HFF-Myc (cell line): ENCODE results near the gene CAPN12.
"Not testable (repeated sequence)": the region's sequence is repeated elsewhere in the genome, so short reads cannot be mapped to it uniquely, and the experiment has no call there.

Experiments used
- DNase-seq: peaks from one replicate; pipeline ENCODE4 v3.0.0-alpha.2; 2011; ENCODE audit warnings: low read depth; ENCODE audit errors: extremely low read depth
- H3K4me3 ChIP-seq: replicated peaks from 2 replicates; pipeline ENCODE4 v1.5.1; 2011; ENCODE audit warnings: low read depth, mild to moderate bottlenecking, control low read depth, low read length
- TF ChIP-seq, protein P1 (sequence below): IDR thresholded peaks from 2 replicates; pipeline ENCODE4 v1.5.1; 2012; ENCODE audit warnings: mild to moderate bottlenecking, low read depth, low read length, control low read depth; ENCODE audit errors: missing control alignments

Gene CAPN12

DNA sequence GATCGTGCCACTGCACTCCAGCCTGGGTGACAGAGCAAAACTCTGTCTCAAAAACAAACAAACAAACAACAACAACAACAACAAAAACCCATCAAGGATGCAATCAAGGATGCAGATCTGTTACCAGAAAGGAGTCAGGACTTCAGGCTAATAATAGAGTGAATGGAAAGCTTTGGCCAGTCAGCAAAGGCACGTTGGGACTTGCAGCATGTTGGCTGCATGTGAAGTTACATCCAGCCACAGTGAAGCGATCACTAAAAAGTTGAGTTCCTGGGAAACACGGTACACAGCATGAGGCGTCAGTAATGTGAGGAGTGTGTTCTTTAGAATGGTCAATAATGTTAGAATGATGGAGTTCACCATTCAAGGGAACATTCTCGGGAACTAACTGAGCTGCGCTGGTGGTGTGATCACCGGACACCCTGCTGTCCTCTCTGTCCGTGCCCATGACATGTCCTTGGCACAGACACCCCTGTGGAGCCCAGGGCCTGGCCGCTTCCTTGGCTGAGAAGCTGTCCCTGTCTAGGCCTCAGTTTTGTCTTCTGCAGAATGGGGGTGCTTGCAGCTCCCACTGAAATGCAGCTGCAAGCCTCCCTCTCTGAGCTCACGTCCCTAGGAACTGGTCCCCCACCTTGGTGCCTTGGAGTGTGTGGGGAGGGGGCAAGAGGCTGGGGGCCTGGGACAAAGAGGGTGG lies 42.4 kb upstream of the CAPN12 start:
- TF ChIP-seq, protein P1, sequence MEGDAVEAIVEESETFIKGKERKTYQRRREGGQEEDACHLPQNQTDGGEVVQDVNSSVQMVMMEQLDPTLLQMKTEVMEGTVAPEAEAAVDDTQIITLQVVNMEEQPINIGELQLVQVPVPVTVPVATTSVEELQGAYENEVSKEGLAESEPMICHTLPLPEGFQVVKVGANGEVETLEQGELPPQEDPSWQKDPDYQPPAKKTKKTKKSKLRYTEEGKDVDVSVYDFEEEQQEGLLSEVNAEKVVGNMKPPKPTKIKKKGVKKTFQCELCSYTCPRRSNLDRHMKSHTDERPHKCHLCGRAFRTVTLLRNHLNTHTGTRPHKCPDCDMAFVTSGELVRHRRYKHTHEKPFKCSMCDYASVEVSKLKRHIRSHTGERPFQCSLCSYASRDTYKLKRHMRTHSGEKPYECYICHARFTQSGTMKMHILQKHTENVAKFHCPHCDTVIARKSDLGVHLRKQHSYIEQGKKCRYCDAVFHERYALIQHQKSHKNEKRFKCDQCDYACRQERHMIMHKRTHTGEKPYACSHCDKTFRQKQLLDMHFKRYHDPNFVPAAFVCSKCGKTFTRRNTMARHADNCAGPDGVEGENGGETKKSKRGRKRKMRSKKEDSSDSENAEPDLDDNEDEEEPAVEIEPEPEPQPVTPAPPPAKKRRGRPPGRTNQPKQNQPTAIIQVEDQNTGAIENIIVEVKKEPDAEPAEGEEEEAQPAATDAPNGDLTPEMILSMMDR: no peak
- no peak overlapping the region for H3K4me3 ChIP-seq
- DNase-seq: no peak

DNA sequence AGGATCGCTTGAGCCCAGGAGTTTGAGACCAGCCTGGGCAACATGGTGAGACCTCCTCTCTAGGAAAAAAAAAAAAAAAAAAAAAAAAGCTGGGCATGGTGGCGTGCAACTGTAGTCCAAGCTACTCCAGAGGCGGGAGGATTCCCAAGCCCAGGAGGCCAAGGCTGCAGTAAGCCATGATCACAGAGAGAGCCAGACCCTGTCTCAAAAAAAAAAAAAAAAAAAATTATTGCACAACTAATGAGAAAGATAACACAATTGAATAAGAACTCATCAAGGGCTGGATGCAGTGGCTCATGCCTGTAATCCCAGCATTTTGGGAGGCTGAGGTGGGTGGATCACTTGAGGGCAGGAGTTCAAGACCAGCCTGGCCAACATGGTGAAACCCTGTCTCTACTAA lies 41.8 kb upstream of the CAPN12 start:
- not testable (repeated sequence) for DNase-seq, H3K4me3 ChIP-seq

DNA sequence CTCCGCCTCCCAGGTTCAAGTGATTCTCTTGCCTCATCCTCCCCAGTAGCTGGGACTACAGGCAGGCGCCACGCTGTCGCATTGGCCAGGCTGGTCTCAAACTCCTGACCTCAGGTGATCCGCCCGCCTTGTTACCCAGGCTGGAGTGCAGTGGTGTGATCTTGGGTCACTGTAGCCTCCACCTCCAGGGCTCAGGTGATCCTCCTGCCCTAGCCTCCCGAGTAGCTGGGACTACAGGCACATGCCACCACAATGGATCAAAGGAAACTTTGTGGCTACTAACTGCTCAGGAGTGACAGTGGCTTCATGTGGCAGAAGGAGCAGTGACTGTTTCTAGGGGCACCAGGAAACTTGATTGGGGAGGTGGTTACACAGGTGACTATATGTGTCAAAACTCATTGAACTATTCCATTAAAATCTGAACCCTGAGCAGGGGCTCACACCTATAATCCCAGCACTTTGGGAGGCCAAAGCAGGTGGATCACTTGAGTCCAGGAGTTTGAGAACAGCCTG lies 41.0 kb upstream of the CAPN12 start:
- TF ChIP-seq, protein P1: no peak
- DNase-seq: no peak
- H3K4me3 ChIP-seq: no peak overlapping the region

DNA sequence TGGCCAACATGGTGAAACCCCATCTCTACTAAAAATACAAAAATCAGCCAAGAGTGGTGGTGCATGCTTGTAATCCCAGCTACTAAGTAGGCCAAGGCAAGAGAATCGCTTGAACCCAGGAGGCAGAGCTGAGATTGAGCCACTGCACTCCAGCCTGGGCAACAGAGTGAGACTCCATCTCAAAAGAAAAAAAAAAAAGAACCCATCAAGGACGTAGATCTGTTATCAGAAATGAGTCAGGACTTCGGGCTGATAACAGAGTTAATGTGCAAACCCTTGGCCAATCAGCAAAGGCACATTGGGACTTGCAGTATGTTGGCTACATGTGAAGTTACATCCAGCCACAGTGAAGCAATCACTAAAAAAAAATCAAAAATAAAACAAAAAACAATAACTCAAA lies 40.0 kb upstream of the CAPN12 start:
- no peak overlapping the region for H3K4me3 ChIP-seq
- DNase-seq: no peak
- TF ChIP-seq, protein P1: no peak

DNA sequence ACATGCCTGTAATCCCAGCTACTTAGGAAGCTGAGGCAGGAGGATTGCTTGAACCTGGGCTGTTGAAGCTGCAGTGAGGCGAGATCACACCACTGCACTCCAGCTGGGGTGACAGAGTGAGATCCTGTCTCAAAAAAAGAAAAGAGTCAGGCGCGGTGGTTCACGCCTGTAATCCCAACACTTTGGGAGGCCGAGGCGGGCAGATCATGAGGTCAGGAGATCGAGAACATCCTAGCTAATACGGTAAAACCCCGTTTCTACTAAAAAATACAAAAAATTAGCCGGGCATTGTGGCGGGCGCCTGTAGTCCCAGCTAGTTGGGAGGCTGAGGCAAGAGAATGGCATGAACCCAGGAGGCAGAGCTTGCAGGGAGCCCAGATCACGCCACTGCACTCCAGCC lies 37.9 kb upstream of the CAPN12 start:
- DNase-seq, H3K4me3 ChIP-seq: not testable (repeated sequence)

DNA sequence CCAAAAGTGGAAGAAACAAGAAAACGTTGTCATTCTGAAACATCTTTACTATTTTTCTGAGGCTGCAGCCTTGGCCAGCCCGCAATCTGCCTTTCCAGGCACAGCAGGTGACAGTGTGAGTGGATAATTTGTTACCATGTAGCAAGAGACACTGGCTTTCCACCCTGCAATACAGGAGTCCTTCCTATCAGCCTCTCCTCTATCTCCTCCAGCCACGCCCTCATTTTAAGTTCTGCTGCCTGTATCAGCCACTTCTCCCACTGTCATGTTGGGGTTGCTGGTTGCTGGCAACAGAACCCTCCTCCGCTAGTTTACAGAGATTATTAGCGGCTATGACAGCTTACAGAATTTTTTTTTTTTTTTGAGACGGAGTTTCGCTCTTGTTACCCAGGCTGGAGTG lies 36.8 kb upstream of the CAPN12 start:
- no peak overlapping the region for H3K4me3 ChIP-seq
- no peak for DNase-seq
- TF ChIP-seq, protein P1: no peak

DNA sequence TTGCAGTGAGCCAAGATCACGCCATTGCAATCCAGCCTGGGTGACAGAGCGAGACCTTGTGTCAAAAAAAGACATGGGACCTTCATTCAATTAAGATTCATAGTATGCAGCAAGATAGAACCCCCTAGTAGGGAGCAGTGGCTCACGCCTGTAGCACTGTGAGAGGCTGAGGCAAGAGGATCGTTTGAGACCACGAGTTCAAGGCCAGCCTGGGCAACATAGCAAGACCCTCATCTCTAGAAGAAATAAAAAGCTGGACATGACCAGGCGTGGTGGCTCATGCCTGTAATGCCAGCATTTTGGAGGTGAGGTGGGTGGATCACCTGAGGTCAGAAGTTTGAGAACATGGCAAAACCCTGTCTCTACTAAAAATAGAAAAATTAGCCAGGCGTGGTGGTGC lies 36.2 kb upstream of the CAPN12 start:
- no peak for DNase-seq
- TF ChIP-seq, protein P1: no peak

DNA sequence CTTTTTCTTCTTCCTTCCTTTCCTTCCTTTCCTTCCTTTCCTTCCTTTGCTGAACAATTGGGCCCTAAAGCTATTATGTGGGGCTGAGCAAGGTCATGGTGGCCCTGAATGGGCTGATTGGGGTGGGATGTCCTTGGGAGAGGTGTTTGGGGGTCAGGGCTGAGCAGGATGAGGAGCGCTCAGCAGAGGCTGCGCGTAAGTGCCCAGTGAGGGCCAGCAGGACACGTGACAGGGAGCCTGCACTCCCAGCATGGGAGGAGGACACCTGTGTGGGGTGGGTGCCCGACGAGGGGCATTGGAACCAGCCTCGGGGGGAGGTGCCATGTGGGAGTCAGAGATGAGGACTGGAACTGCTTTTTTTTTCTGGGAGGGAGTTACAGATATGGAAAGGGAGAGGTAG lies 34.5 kb upstream of the CAPN12 start:
- no peak for DNase-seq
- TF ChIP-seq, protein P1: no peak
- no peak overlapping the region for H3K4me3 ChIP-seq

More for the DNA sequence above, 36.2 kb upstream of the CAPN12 start:
- H3K4me3 ChIP-seq: no peak overlapping the region
